CD1c-positive myeloid dendritic cell (primary cell): ENCODE measurements around the gene NHSL2.

Experiments used
- DNase-seq: peaks from one replicate; pipeline ENCODE4 v3.0.0-alpha.2; 2016; ENCODE audit errors: extremely low spot score

NHSL2 gene

GRCh38 chrX:72069350-72070160 is 158.9 kb downstream of the NHSL2 start:
- DNase-seq: no peak

GRCh38 chrX:72071213-72071612 is 160.6 kb downstream of the NHSL2 start:
- no peak for DNase-seq

- no peak for DNase-seq
Observed at GRCh38 chrX:72073633-72074032, 163.0 kb downstream of the NHSL2 start.

- no peak for DNase-seq
Observed at GRCh38 chrX:72078411-72078810, 167.8 kb downstream of the NHSL2 start.

- peak; percentile 20 for DNase-seq
Observed at GRCh38 chrX:72079607-72080006, 169.0 kb downstream of the NHSL2 start.

- DNase-seq: no peak
Observed at GRCh38 chrX:72080150-72080549, 169.5 kb downstream of the NHSL2 start.

GRCh38 chrX:72080800-72081199 is 170.2 kb downstream of the NHSL2 start:
- no peak for DNase-seq

GRCh38 chrX:72081605-72082320 is 171.1 kb downstream of the NHSL2 start:
- DNase-seq: no peak

GRCh38 chrX:72083291-72083690 is 172.6 kb downstream of the NHSL2 start:
- no peak for DNase-seq

GRCh38 chrX:72084114-72084513 is 173.5 kb downstream of the NHSL2 start:
- DNase-seq: no peak

GRCh38 chrX:72086995-72087394 is 176.3 kb downstream of the NHSL2 start:
- no peak for DNase-seq

GRCh38 chrX:72088761-72089160 is 178.1 kb downstream of the NHSL2 start:
- no peak for DNase-seq

- DNase-seq: no peak
Observed at GRCh38 chrX:72089254-72089653, 178.6 kb downstream of the NHSL2 start.

GRCh38 chrX:72094894-72095293 is 184.2 kb downstream of the NHSL2 start:
- DNase-seq: peak; percentile 61

- no peak for DNase-seq
Observed at GRCh38 chrX:72095370-72095769, 184.7 kb downstream of the NHSL2 start.

- peak; percentile 50 for DNase-seq
Observed at GRCh38 chrX:72097098-72097497, 186.5 kb downstream of the NHSL2 start.

GRCh38 chrX:72100051-72100755 is 189.6 kb downstream of the NHSL2 start:
- DNase-seq: peak; percentile 62

GRCh38 chrX:72100824-72101351 is 190.2 kb downstream of the NHSL2 start:
- peak; percentile 84 for DNase-seq

- peak; percentile 42 for DNase-seq
Observed at GRCh38 chrX:72101597-72102037, 191.0 kb downstream of the NHSL2 start.

- DNase-seq: no peak
Observed at GRCh38 chrX:72102126-72102525, 191.5 kb downstream of the NHSL2 start.

- DNase-seq: no peak
Observed at GRCh38 chrX:72102760-72103159, 192.1 kb downstream of the NHSL2 start.

- DNase-seq: peak; percentile 70
Observed at GRCh38 chrX:72105436-72105835, 194.8 kb downstream of the NHSL2 start.
